H9 (cell line): ENCODE measurements around the gene NBEAL1. TPM values are rescaled to one million over a fixed set of nuclear protein-coding genes. Genes with fewer than 3 reads are reported as not detected.
A peak's percentile ranks its signal among the peaks of the same experiment; 100 is the strongest.

Source experiments
- DNase-seq: peaks from one replicate; pipeline ENCODE4 v3.0.0-alpha.2; 2017
- H2AFZ ChIP-seq: one replicate; pipeline ENCODE4 v1.6.1; 2013; ENCODE audit warnings: mild to moderate bottlenecking, low read length, control low read depth, moderate library complexity
- H2AK5ac ChIP-seq: 2 replicates; pipeline ENCODE4 v1.6.1; 2013; ENCODE audit warnings: low read length, control low read depth, mixed read lengths; ENCODE audit not compliant: insufficient read length
- H2BK120ac ChIP-seq: one replicate; pipeline ENCODE4 v1.6.1; 2013; ENCODE audit warnings: low read depth, mild to moderate bottlenecking, low read length, control low read depth, inconsistent platforms; ENCODE audit not compliant: poor library complexity, severe bottlenecking
- H2BK12ac ChIP-seq: 2 replicates; pipeline ENCODE4 v1.6.1; 2013; ENCODE audit warnings: low read length, control low read depth, mixed read lengths, low read depth; ENCODE audit not compliant: insufficient read length
- H2BK15ac ChIP-seq: 2 replicates; pipeline ENCODE4 v1.6.1; 2013; ENCODE audit warnings: low read depth, low read length, control low read depth
- H2BK20ac ChIP-seq: one replicate; pipeline ENCODE4 v1.6.1; 2013; ENCODE audit warnings: low read depth, mild to moderate bottlenecking, low read length, control low read depth, inconsistent platforms; ENCODE audit not compliant: poor library complexity, severe bottlenecking
- H2BK5ac ChIP-seq: 2 replicates; pipeline ENCODE4 v1.6.1; 2013; ENCODE audit warnings: low read length, control low read depth, mixed read lengths; ENCODE audit not compliant: insufficient read length
- H3K14ac ChIP-seq: 2 replicates; pipeline ENCODE4 v1.6.1; 2013; ENCODE audit warnings: low read length, control low read depth; ENCODE audit not compliant: insufficient read depth
- H3K18ac ChIP-seq: 2 replicates; pipeline ENCODE4 v1.6.1; 2013; ENCODE audit warnings: low read depth, mild to moderate bottlenecking, mixed read lengths, low read length, control low read depth; ENCODE audit not compliant: insufficient read length
- H3K23ac ChIP-seq: 2 replicates; pipeline ENCODE4 v1.6.1; 2013; ENCODE audit warnings: low read length, control low read depth, mixed read lengths, low read depth; ENCODE audit not compliant: insufficient read length
- H3K23me2 ChIP-seq: 2 replicates; pipeline ENCODE4 v1.6.1; 2013; ENCODE audit warnings: low read depth, mild to moderate bottlenecking, mixed read lengths, low read length, control low read depth; ENCODE audit not compliant: insufficient read length, poor library complexity, severe bottlenecking
- H3K27ac ChIP-seq: 2 replicates; pipeline ENCODE4 v1.5.1; 2013; ENCODE audit warnings: low read length, control low read depth, mixed read lengths, low read depth; ENCODE audit not compliant: insufficient read length
- H3K27me3 ChIP-seq: 2 replicates; pipeline ENCODE4 v1.6.1; 2013; ENCODE audit warnings: low read length, control low read depth, inconsistent platforms; ENCODE audit not compliant: insufficient read depth
- H3K4ac ChIP-seq: 2 replicates; pipeline ENCODE4 v1.6.1; 2013; ENCODE audit warnings: low read depth, mild to moderate bottlenecking, control low read depth, inconsistent platforms, low read length, moderate library complexity
- H3K4me1 ChIP-seq: 2 replicates; pipeline ENCODE4 v1.6.1; 2013; ENCODE audit warnings: low read length, control low read depth, inconsistent platforms; ENCODE audit not compliant: insufficient read depth
- H3K4me2 ChIP-seq: 2 replicates; pipeline ENCODE4 v1.6.1; 2013; ENCODE audit warnings: low read length, control low read depth, mixed read lengths; ENCODE audit not compliant: insufficient read length, insufficient read depth
- H3K56ac ChIP-seq: 2 replicates; pipeline ENCODE4 v1.6.1; 2013; ENCODE audit warnings: low read depth, mild to moderate bottlenecking, mixed read lengths, low read length, control low read depth; ENCODE audit not compliant: insufficient read length
- H3K79me1 ChIP-seq: 2 replicates; pipeline ENCODE4 v1.6.1; 2013; ENCODE audit warnings: low read depth, mild to moderate bottlenecking, moderate library complexity, low read length, control low read depth, inconsistent platforms; ENCODE audit not compliant: insufficient read depth, poor library complexity, severe bottlenecking
- H3K79me2 ChIP-seq: 2 replicates; pipeline ENCODE4 v1.6.1; 2013; ENCODE audit warnings: low read length, control low read depth, inconsistent platforms; ENCODE audit not compliant: insufficient read depth
- H3K9ac ChIP-seq: 2 replicates; pipeline ENCODE4 v1.6.1; 2013; ENCODE audit warnings: low read length, control low read depth, mixed read lengths; ENCODE audit not compliant: insufficient read length; ENCODE audit errors: extremely low read depth
- H3K9me3 ChIP-seq: one replicate; pipeline ENCODE4 v1.6.1; 2013; ENCODE audit warnings: low read depth, low read length, inconsistent platforms; ENCODE audit not compliant: control insufficient read depth
- H3T11ph ChIP-seq: one replicate; pipeline ENCODE4 v1.6.1; 2013; ENCODE audit warnings: mild to moderate bottlenecking, low read length, control low read depth, inconsistent platforms
- H4K20me1 ChIP-seq: one replicate; pipeline ENCODE4 v1.6.1; 2013; ENCODE audit not compliant: control insufficient read depth, insufficient read length, insufficient read depth
- H4K5ac ChIP-seq: 2 replicates; pipeline ENCODE4 v1.6.1; 2013; ENCODE audit warnings: low read depth, mild to moderate bottlenecking, mixed read lengths, low read length, control low read depth; ENCODE audit not compliant: insufficient read length
- H4K8ac ChIP-seq: replicated peaks from 2 replicates; pipeline ENCODE4 v1.6.1; 2013; ENCODE audit warnings: low read length, control low read depth, mixed read lengths, low read depth; ENCODE audit not compliant: insufficient read length
- H4K91ac ChIP-seq: 2 replicates; pipeline ENCODE4 v1.6.1; 2013; ENCODE audit warnings: low read depth, mild to moderate bottlenecking, moderate library complexity, mixed read lengths, low read length, control low read depth; ENCODE audit not compliant: insufficient read length
- H3K27ac Mint-ChIP-seq, 3 experiments: 2 replicates in 2 of 3; 3 replicates in 1 of 3; pipeline ENCODE4 v1.8.0; 2020 to 2021; ENCODE audit warnings: mixed read lengths in 3 of 3, mild to moderate bottlenecking in 1 of 3, moderate library complexity in 1 of 3
- H3K27me3 Mint-ChIP-seq: 2 replicates; pipeline ENCODE4 v1.8.0; 2021; ENCODE audit warnings: low read depth, mild to moderate bottlenecking, moderate library complexity, mixed read lengths
- H3K36me3 Mint-ChIP-seq, 3 experiments: 2 replicates in 2 of 3; 3 replicates in 1 of 3; pipeline ENCODE4 v1.8.0; 2020 to 2021; ENCODE audit warnings: low read depth in 3 of 3, mixed read lengths in 3 of 3; ENCODE audit not compliant: insufficient read depth in 1 of 3
- H3K4me1 Mint-ChIP-seq, 2 experiments: 2 replicates each; pipeline ENCODE4 v1.8.0; 2020; ENCODE audit warnings: mixed read lengths in 2 of 2
- H3K4me3 Mint-ChIP-seq, 2 experiments: 2 replicates in 1 of 2; 3 replicates in 1 of 2; pipeline ENCODE4 v1.8.0; 2020 to 2021; ENCODE audit warnings: mild to moderate bottlenecking in 2 of 2, mixed read lengths in 2 of 2, moderate library complexity in 1 of 2
- H3K9me3 Mint-ChIP-seq, 2 experiments: 2 replicates in 1 of 2; 3 replicates in 1 of 2; pipeline ENCODE4 v1.8.0; 2020; ENCODE audit warnings: mild to moderate bottlenecking in 2 of 2, mixed read lengths in 2 of 2, moderate library complexity in 1 of 2
- CTCF ChIP-seq: fragments of 200-600 bp; sonication (generic); conservative IDR thresholded peaks from 3 replicates; pipeline ENCODE4 v1.8.0; 2021; ENCODE audit warnings: antibody characterized with exemption, mild to moderate bottlenecking
- WGBS: extraction: QIAGEN DNeasy Blood & Tissue Kit; methylation state at CpG from one replicate; pipeline ENCODE4 v1.1.7; 2013; ENCODE audit warnings: missing lambda C conversion rate, low lambda C conversion rate, mixed read lengths; ENCODE audit not compliant: insufficient read length; ENCODE audit errors: extremely low coverage; 5-methylcytosine and 5-hydroxymethylcytosine counted together
- total RNA-seq: library from RNA; stranded (reverse); gene quantifications from 2 replicates; pipeline ENCODE4 v1.2.1, GENCODE V29; 2021

NBEAL1 gene
- total RNA-seq, 1 experiment from 2014 or later = 10.1 TPM

- no peak overlapping the region for H4K8ac ChIP-seq
- no peak overlapping the region for H2BK5ac ChIP-seq
- H3K79me2 ChIP-seq = no peaks in the 10 kb centered on the region
- H3K23me2 ChIP-seq = no peaks in the 10 kb centered on the region
- H4K20me1 ChIP-seq = no peaks in the 10 kb centered on the region
- no peak overlapping the region for H3K27ac ChIP-seq
- H3T11ph ChIP-seq = no peak overlapping the region
- Mint-ChIP-seq H3K4me1 (peaks cover 18 to 21% of the 10 kb centered on the region in 2 experiments), H3K9me3 (no peaks in the 10 kb centered on the region; a peak in 1 of 5 replicates), H3K27me3 (no peaks in the 10 kb centered on the region), H3K27ac (peak overlapping the region in 2 of 3 experiments; percentile 2 to 46; a peak in 3 of 7 replicates), H3K4me3 (no peak overlapping the region), H3K36me3 (peaks cover 3 to 18% (median 16%) of the 10 kb centered on the region in 3 experiments; a peak in 6 of 7 replicates)
- H3K14ac ChIP-seq = no peak overlapping the region
- H2BK12ac ChIP-seq = no peak overlapping the region
- no peak for TF ChIP-seq CTCF
- H3K27me3 ChIP-seq = no peaks in the 10 kb centered on the region
- H3K56ac ChIP-seq = no peak overlapping the region
- no peak for DNase-seq
- H3K4ac ChIP-seq = no peak overlapping the region
- no peaks in the 10 kb centered on the region for H3K4me1 ChIP-seq
- H2AK5ac ChIP-seq = no peak overlapping the region
- no peak overlapping the region for H3K23ac ChIP-seq
- H2AFZ ChIP-seq = no peak overlapping the region
- no peak overlapping the region for H2BK20ac ChIP-seq
- no peaks in the 10 kb centered on the region for H3K9me3 ChIP-seq
- H4K5ac ChIP-seq = no peak overlapping the region
- H3K9ac ChIP-seq = no peak overlapping the region
- H3K4me2 ChIP-seq = no peak overlapping the region
- H3K18ac ChIP-seq = no peak overlapping the region
- H2BK120ac ChIP-seq = no peak overlapping the region
- H4K91ac ChIP-seq = no peak overlapping the region
- no peaks in the 10 kb centered on the region for H3K79me1 ChIP-seq
- no peak overlapping the region for H2BK15ac ChIP-seq
- no CpG with 5 or more reads among the region's 5 CpGs for WGBS
These were observed 45.0 kb downstream of the NBEAL1 start for GRCh38 chr2:203059567-203060240.
